ENCODE data around the gene LSAMP. TPM values are rescaled to one million over a fixed set of nuclear protein-coding genes. Genes with fewer than 3 reads are reported as not detected.

The LSAMP gene
- total RNA-seq, 6 donors from 2014 or later, result 7.1 to 28.1 (median 13.4) TPM

- DNase-seq (no peak), ATAC-seq (ENCODE audit: low FRiP score in 2 of 2) (no peak)
- H3K27me3 ChIP-seq, result no peaks in the 10 kb centered on the region
- no peak overlapping the region for H3K4me3 ChIP-seq
- TF ChIP-seq POLR2AphosphoS5 (IDR thresholded peaks at IDR 0.05), result no peak
- no peak for TF ChIP-seq POLR2A (IDR thresholded peaks at IDR 0.05)
- TF ChIP-seq EP300 (IDR thresholded peaks at IDR 0.05), result no peak
- no peak for TF ChIP-seq CTCF (IDR thresholded peaks at IDR 0.05)
- no peaks in the 10 kb centered on the region for H3K4me1 ChIP-seq
- no peaks in the 10 kb centered on the region for H3K9me3 ChIP-seq
- H3K36me3 ChIP-seq, result no peaks in the 10 kb centered on the region
- no peak overlapping the region for H3K27ac ChIP-seq
- 53 to 75% methylated on average over 3 of the region's 3 CpGs for WGBS, 2 donors
Measured at GRCh38 chr3:116046350-116046749, 398.9 kb downstream of the LSAMP start.

DNA sequence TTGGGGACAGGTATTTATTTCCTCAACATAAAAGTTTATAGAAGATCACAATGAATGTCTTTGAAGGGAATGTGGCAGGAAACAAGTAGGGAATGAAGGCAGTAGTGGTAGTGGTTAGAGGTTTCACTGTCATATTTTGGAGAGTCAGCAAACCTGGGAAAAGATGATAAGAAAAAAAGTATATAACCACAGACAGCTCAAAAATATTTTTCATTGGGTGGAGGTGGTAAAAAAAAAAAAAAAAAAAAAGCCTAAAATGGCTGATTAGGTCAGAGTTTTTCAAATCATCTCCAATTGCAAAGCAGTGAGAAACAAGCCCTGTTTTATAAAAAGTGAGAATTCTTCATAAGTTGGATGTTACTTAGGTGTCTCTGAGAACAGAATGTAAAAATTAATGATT, 400.0 kb downstream of the LSAMP start:
- no peak for DNase-seq
- Histone ChIP-seq H3K9me3 (no peaks in the 10 kb centered on the region), H3K27ac (no peak overlapping the region), H3K36me3 (no peaks in the 10 kb centered on the region), H3K27me3 (no peaks in the 10 kb centered on the region), H3K4me3 (no peak overlapping the region), H3K4me1 (no peaks in the 10 kb centered on the region)
- no peak for ATAC-seq (ENCODE audit: low FRiP score in 2 of 2)
- no peak for TF ChIP-seq CTCF (IDR thresholded peaks at IDR 0.05)
- no peak for TF ChIP-seq POLR2AphosphoS5 (IDR thresholded peaks at IDR 0.05)
- no peak for TF ChIP-seq EP300 (IDR thresholded peaks at IDR 0.05)

- H3K36me3 ChIP-seq, result no peaks in the 10 kb centered on the region
- no peak overlapping the region for H3K27ac ChIP-seq
- no peaks in the 10 kb centered on the region for H3K4me1 ChIP-seq
- no peaks in the 10 kb centered on the region for H3K9me3 ChIP-seq
- no peaks in the 10 kb centered on the region for H3K27me3 ChIP-seq
- H3K4me3 ChIP-seq, result no peak overlapping the region
- DNase-seq (no peak), ATAC-seq (ENCODE audit: low FRiP score in 2 of 2) (no peak)
- WGBS, 2 donors, result 91 to 95% methylated on average over 3 of the region's 3 CpGs
- no peak for TF ChIP-seq EP300 (IDR thresholded peaks at IDR 0.05)
- TF ChIP-seq POLR2AphosphoS5 (IDR thresholded peaks at IDR 0.05), result no peak
- TF ChIP-seq POLR2A (IDR thresholded peaks at IDR 0.05), result no peak
- TF ChIP-seq CTCF (IDR thresholded peaks at IDR 0.05), result no peak
Measured at GRCh38 chr3:116040152-116040551, 405.1 kb downstream of the LSAMP start.

- Histone ChIP-seq H3K9me3 (no peaks in the 10 kb centered on the region), H3K36me3 (no peaks in the 10 kb centered on the region), H3K27me3 (no peaks in the 10 kb centered on the region), H3K4me3 (no peak overlapping the region), H3K4me1 (no peaks in the 10 kb centered on the region), H3K27ac (no peak overlapping the region)
- no peak for ATAC-seq (ENCODE audit: low FRiP score in 2 of 2)
- no peak for TF ChIP-seq EP300 (IDR thresholded peaks at IDR 0.05)
- TF ChIP-seq CTCF (IDR thresholded peaks at IDR 0.05), result no peak
- TF ChIP-seq POLR2AphosphoS5 (IDR thresholded peaks at IDR 0.05), result no peak
- TF ChIP-seq POLR2A (IDR thresholded peaks at IDR 0.05), result no peak
- no peak for DNase-seq
- WGBS, 2 donors, result 77 to 85% methylated on average over 4 of the region's 4 CpGs
Measured at GRCh38 chr3:116039651-116039985, 405.7 kb downstream of the LSAMP start.

DNA sequence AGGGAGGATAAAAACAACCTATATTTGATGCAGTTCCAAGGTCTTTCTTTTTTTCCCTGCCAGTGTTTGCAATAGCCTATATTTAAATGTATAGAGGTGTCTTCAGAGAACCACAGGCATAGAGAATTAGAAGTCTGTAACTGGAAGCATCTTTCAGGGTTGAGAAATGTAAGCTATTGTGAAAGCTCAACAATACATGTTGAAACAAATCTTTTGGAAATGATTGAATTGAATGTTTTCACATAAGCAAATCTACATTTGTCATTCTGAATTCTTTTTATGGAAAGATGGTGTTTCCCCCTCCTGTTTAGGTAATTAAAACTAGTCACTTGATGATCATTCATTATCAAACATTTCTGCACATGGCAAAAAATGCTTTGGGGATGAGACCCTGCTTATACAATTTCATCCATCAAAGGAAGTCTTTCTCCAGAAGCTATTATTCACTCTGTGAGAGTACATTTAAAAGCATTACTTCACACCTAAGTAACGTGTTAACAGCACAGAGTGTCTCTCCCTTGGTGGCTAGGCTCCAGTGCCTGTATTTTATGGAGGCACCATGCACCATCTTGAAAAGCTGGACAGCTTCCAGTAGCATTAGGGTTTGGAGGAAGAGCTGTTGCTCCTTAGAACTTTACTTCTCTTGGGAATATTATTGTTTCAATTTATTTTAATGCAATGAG, 406.2 kb downstream of the LSAMP start:
- ATAC-seq (ENCODE audit: low FRiP score in 2 of 2), result no peak
- TF ChIP-seq CTCF (IDR thresholded peaks at IDR 0.05) (no peak), POLR2A (IDR thresholded peaks at IDR 0.05) (no peak), POLR2AphosphoS5 (IDR thresholded peaks at IDR 0.05) (no peak), EP300 (IDR thresholded peaks at IDR 0.05) (no peak)

More for the DNA sequence above, 406.2 kb downstream of the LSAMP start:
- Histone ChIP-seq H3K27me3 (no peaks in the 10 kb centered on the region), H3K27ac (no peak overlapping the region), H3K9me3 (no peaks in the 10 kb centered on the region), H3K36me3 (no peaks in the 10 kb centered on the region), H3K4me1 (no peaks in the 10 kb centered on the region), H3K4me3 (no peak overlapping the region)
- 71 to 84% methylated on average over 1 of the region's 1 CpG for WGBS, 2 donors
- DNase-seq, result no peak
